GM12878 (cell line): ENCODE results near the gene RSPRY1. TPM values are rescaled to one million over a fixed set of nuclear protein-coding genes. Genes with fewer than 3 reads are reported as not detected.
"Not testable (repeated sequence)": the region's sequence is repeated elsewhere in the genome, so short reads cannot be mapped to it uniquely, and the experiment has no call there.

Source experiments
- ATAC-seq: fragments of 200-7000 bp; cut with Tn5 transposase; 3 replicates; pipeline ENCODE4 v1.9.1; 2020; ENCODE audit warnings: mild to moderate bottlenecking, moderate library complexity
- BruUV-seq: library from RNA; stranded (reverse); fragments of 400-500 nt; replicated peaks from 2 replicates; lab custom pipeline; 2021; lab: Mats Ljungman, UMichigan
- CTCF ChIA-PET: fragments of 300-600 bp; sonication (Branson Sonifier 250); formaldehyde crosslinking; extraction: SDS; loops from one replicate; lab custom pipeline; 2021; ENCODE audit warnings: inconsistent platforms; lab: Yijun Ruan, JAX
- POLR2A ChIA-PET: fragments of 350-600 bp; formaldehyde crosslinking; extraction: SDS; loops from one replicate; lab custom pipeline; 2021; ENCODE audit warnings: inconsistent platforms; lab: Charles Lee
- RAD21 ChIA-PET: fragments of 300-600 bp; sonication (Branson Sonifier 250); formaldehyde crosslinking; loops from one replicate; lab custom pipeline; 2023; ENCODE audit warnings: antibody characterized with exemption; ENCODE audit not compliant: unreplicated experiment; lab: Charles Lee
- SMC1A ChIA-PET: fragments of 300-600 bp; sonication (Branson Sonifier 250); formaldehyde crosslinking; loops from one replicate; lab custom pipeline; 2023; ENCODE audit not compliant: unreplicated experiment, uncharacterized antibody; lab: Charles Lee
- DNase-seq: peaks from one replicate; pipeline ENCODE4 v3.0.0-alpha.2; 2011; ENCODE audit warnings: low read depth, low spot score
- FAIRE-seq: peaks from 3 replicates; lab custom pipeline; 2011; peaks lifted over from hg19 to GRCh38; lab: Jason Lieb, UNC
- H2AFZ ChIP-seq: 2 replicates; pipeline ENCODE4 v1.6.0; 2011; ENCODE audit warnings: low read depth, low read length, control low read depth; ENCODE audit not compliant: control insufficient read depth
- H3K27ac ChIP-seq: 2 replicates; pipeline ENCODE4 v1.5.1; 2011; ENCODE audit warnings: control low read depth; ENCODE audit not compliant: control insufficient read depth, insufficient read depth
- H3K27me3 ChIP-seq, 2 experiments: replicated peaks in 1 of 2; 2 replicates each; pipeline versions ENCODE4 v1.6.0 to v1.6.1; 2011; ENCODE audit warnings: low read length in 1 of 2; ENCODE audit not compliant: control insufficient read depth in 2 of 2, insufficient read depth in 2 of 2
- H3K36me3 ChIP-seq, 2 experiments: 2 replicates each; pipeline ENCODE4 v1.5.1; 2011; ENCODE audit warnings: low read length in 1 of 2; ENCODE audit not compliant: control insufficient read depth in 2 of 2, insufficient read depth in 2 of 2
- H3K4me1 ChIP-seq: 2 replicates; pipeline ENCODE4 v1.6.1; 2011; ENCODE audit warnings: mild to moderate bottlenecking, low read length, moderate library complexity, mixed read lengths; ENCODE audit not compliant: control insufficient read depth, insufficient read depth
- H3K4me2 ChIP-seq: 2 replicates; pipeline ENCODE4 v1.6.0; 2011; ENCODE audit warnings: control low read depth; ENCODE audit not compliant: control insufficient read depth, insufficient read depth
- H3K4me3 ChIP-seq: fragments of 200-600 bp; sonication (generic); 2 replicates; pipeline ENCODE4 v1.5.1; 2016
- H3K79me2 ChIP-seq: 2 replicates; pipeline ENCODE4 v1.6.0; 2011; ENCODE audit warnings: low read length; ENCODE audit not compliant: control insufficient read depth, insufficient read depth
- H3K9ac ChIP-seq: 2 replicates; pipeline ENCODE4 v1.8.0; 2011; ENCODE audit warnings: low read length, control low read depth, mixed read lengths; ENCODE audit not compliant: control insufficient read depth, insufficient read depth
- H3K9me3 ChIP-seq: replicated peaks from 3 replicates; pipeline ENCODE4 v1.5.1; 2011; ENCODE audit warnings: mild to moderate bottlenecking, low read length; ENCODE audit not compliant: control insufficient read depth, insufficient read depth
- H4K20me1 ChIP-seq: 2 replicates; pipeline ENCODE4 v1.6.0; 2011; ENCODE audit not compliant: control insufficient read depth, insufficient read depth
- ATF7 ChIP-seq: fragments of 450-650 bp; IDR thresholded peaks from 2 replicates; pipeline ENCODE4 v1.6.1; 2016; ENCODE audit warnings: low read depth, mild to moderate bottlenecking
- BCL3 ChIP-seq: IDR thresholded peaks from 2 replicates; pipeline ENCODE4 v1.6.1; 2011; ENCODE audit warnings: borderline replicate concordance, low read depth, mild to moderate bottlenecking, moderate library complexity, low read length; ENCODE audit not compliant: insufficient read depth, poor library complexity, severe bottlenecking
- CBFB ChIP-seq: IDR thresholded peaks from 2 replicates; pipeline ENCODE4 v1.6.1; 2016; ENCODE audit warnings: antibody characterized with exemption, low read depth
- HDGF ChIP-seq: fragments of 450-650 bp; IDR thresholded peaks from 2 replicates; pipeline ENCODE4 v1.6.1; 2016; ENCODE audit warnings: antibody characterized with exemption
- IKZF2 ChIP-seq, 2 experiments: fragments of 450-650 bp; IDR thresholded peaks; 2 replicates each; pipeline ENCODE4 v1.6.1; 2017; ENCODE audit warnings: mild to moderate bottlenecking in 2 of 2, moderate library complexity in 2 of 2
- KDM1A ChIP-seq: fragments of 200-600 bp; sonication (generic); IDR thresholded peaks from 2 replicates; pipeline ENCODE4 v1.6.1; 2016; ENCODE audit warnings: borderline replicate concordance
- POLR2A ChIP-seq: IDR thresholded peaks from 2 replicates; pipeline ENCODE4 v1.6.1; 2011; ENCODE audit warnings: low read depth, mild to moderate bottlenecking, low read length
- RB1 ChIP-seq: fragments of 450-650 bp; formaldehyde crosslinking; IDR thresholded peaks from 2 replicates; pipeline ENCODE4 v1.6.1; 2017; ENCODE audit warnings: mild to moderate bottlenecking, borderline replicate concordance
- RELB ChIP-seq: fragments of 450-650 bp; IDR thresholded peaks from 2 replicates; pipeline ENCODE4 v1.6.1; 2017; ENCODE audit warnings: low read depth, mild to moderate bottlenecking, moderate library complexity
- SMC3 ChIP-seq: IDR thresholded peaks from 2 replicates; pipeline ENCODE4 v1.6.1; 2011; ENCODE audit warnings: low read length, improper control_type of control experiment, borderline replicate concordance
- SREBF1 ChIP-seq: IDR thresholded peaks from 2 replicates; pipeline ENCODE4 v1.6.1; 2012; ENCODE audit warnings: mild to moderate bottlenecking, low read length
- SUZ12 ChIP-seq: fragments of 200-600 bp; sonication (generic); IDR thresholded peaks from one replicate; pipeline ENCODE4 v1.6.1; 2018; ENCODE audit warnings: antibody characterized with exemption, mild to moderate bottlenecking; ENCODE audit not compliant: unreplicated experiment
- ZBED1 ChIP-seq: IDR thresholded peaks from 2 replicates; pipeline ENCODE4 v1.6.1; 2016; ENCODE audit warnings: borderline replicate concordance
- ZNF207 ChIP-seq: fragments of 450-650 bp; IDR thresholded peaks from 2 replicates; pipeline ENCODE4 v1.6.1; 2014; ENCODE audit warnings: antibody characterized with exemption, mild to moderate bottlenecking, borderline replicate concordance
- WGBS: methylation state at CpG from one replicate; pipeline ENCODE4 v1.1.6; 2016; ENCODE audit warnings: low lambda C conversion rate; ENCODE audit not compliant: insufficient replicate concordance, insufficient coverage; ENCODE audit errors: missing lambda C conversion rate; 5-methylcytosine and 5-hydroxymethylcytosine counted together
- in situ Hi-C: fragments of 300-500 bp; cut with MboI; formaldehyde crosslinking; loops from 9 replicates; pipeline ENCODE4 v1.14.3; 2018; ENCODE audit warnings: mixed read lengths
- intact Hi-C: fragments of 100-400 bp; cut with micrococcal nuclease; formaldehyde crosslinking; loops from one replicate; pipeline ENCODE4 v1.14.2; 2022; ENCODE audit not compliant: unreplicated experiment
- polyA plus RNA-seq, 11 experiments: library from polyadenylated mRNA; depleted of rRNA in 4 of 11; unstranded in 6 of 11; stranded (reverse) in 5 of 11; fragments of >200 nt; fragmentation: Nextera tagmentation in 4 of 11; fragmentation: Illumina TruSeq in 1 of 11; extraction: Ambion mirVana in 4 of 11; extraction: Trizol in 1 of 11; gene quantifications; 1 replicate in 1 of 11; 2 replicates in 10 of 11; pipeline versions ENCODE4 v1.2.1 to v1.2.3, GENCODE V29; 2011 to 2016; ENCODE audit warnings: inconsistent platforms in 2 of 11, missing spikeins in 2 of 11, low read depth in 1 of 11
- total RNA-seq, 4 experiments: library from RNA; depleted of rRNA in 3 of 4; stranded (reverse); fragments of >200 nt in 3 of 4; fragmentation: Illumina TruSeq in 1 of 4; extraction: Trizol in 1 of 4; gene quantifications; 2 replicates each; pipeline versions ENCODE4 v1.2.1 to v1.2.3, GENCODE V29; 2013 to 2021
- TF ChIP-seq, protein P1 (sequence below): IDR thresholded peaks from 2 replicates; pipeline ENCODE4 v1.6.1; 2011; ENCODE audit warnings: mild to moderate bottlenecking, low read depth, low read length, moderate library complexity; ENCODE audit not compliant: insufficient replicate concordance

Gene RSPRY1
- total and polyA plus RNA-seq, 10 of the 15 experiments (the other 5 are each of a cell fraction or from before 2014, with no cell fraction given), result 18.5 to 57.0 (median 41.2) TPM

- Histone ChIP-seq H3K79me2 (no peaks in the 10 kb centered on the region), H3K27me3 (no peaks in the 10 kb centered on the region), H3K9ac (no peak overlapping the region), H3K4me2 (no peak overlapping the region), H3K4me3 (no peak overlapping the region), H3K9me3 (no peaks in the 10 kb centered on the region), H4K20me1 (no peaks in the 10 kb centered on the region), H3K36me3 (no peaks in the 10 kb centered on the region), H2AFZ (no peak overlapping the region), H3K27ac (no peak overlapping the region), H3K4me1 (no peaks in the 10 kb centered on the region)
- in situ Hi-C loops (no loop called here), intact Hi-C loops (no loop called here)
- RAD21 ChIA-PET, result interaction anchor here (0.6 kb wide), 1 partner anchor 318 kb away, joined by 3 read pairs; no protein-coding TSS in a partner anchor
- DNase-seq (no peak), FAIRE-seq (no peak), ATAC-seq (no peak)
- TF ChIP-seq SMC3 (no peak), POLR2A (no peak), ZBED1 (no peak), IKZF2 (IDR thresholded peaks at IDR 0.05) (no peak), CBFB (no peak), RELB (no peak), HDGF (no peak), SUZ12 (no peak), BCL3 (no peak), ATF7 (no peak), ZNF207 (no peak), KDM1A (no peak), SREBF1 (no peak), RB1 (no peak)
- TF ChIP-seq, protein P1, sequence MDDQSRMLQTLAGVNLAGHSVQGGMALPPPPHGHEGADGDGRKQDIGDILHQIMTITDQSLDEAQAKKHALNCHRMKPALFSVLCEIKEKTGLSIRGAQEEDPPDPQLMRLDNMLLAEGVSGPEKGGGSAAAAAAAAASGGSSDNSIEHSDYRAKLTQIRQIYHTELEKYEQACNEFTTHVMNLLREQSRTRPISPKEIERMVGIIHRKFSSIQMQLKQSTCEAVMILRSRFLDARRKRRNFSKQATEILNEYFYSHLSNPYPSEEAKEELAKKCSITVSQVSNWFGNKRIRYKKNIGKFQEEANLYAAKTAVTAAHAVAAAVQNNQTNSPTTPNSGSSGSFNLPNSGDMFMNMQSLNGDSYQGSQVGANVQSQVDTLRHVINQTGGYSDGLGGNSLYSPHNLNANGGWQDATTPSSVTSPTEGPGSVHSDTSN, result no peak
- POLR2A ChIA-PET, result interaction anchor here (1.0 kb wide), 1 partner anchor 16 kb away, joined by 3 read pairs; no protein-coding TSS in a partner anchor
- CTCF ChIA-PET, result no interaction called here
- WGBS, result 51% methylated on average over 5 of the region's 5 CpGs
- SMC1A ChIA-PET, result no interaction called here
- no TSS peak for BruUV-seq
Observed at GRCh38 chr16:57273826-57274225, 87.7 kb downstream of the RSPRY1 start.

DNA sequence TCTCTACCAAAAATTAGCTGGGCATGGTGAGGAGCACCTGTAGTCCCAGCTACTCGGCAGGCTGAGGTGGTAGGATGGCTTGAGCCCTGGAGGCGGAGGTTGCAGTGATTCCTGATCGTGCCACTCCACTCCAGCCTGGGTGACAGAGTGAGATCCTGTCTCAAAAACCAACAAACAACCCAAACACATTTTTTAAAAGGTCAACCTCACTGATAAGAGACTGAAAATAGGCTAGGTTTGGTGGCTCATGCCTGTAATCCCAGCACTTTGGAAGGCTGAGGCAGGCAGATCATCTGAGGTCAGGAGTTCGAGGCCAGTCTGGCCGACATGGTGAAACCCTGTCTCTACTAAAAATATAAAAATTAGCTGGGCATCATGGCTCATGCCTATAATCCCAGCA lies 89.8 kb downstream of the RSPRY1 start:
- H3K4me2 ChIP-seq, H3K9ac ChIP-seq, intact Hi-C loops: not testable (repeated sequence)

More for the DNA sequence above, 89.8 kb downstream of the RSPRY1 start:
- FAIRE-seq, H3K79me2 ChIP-seq, H2AFZ ChIP-seq, ATAC-seq, H3K4me1 ChIP-seq, H4K20me1 ChIP-seq, DNase-seq, CTCF ChIA-PET, H3K27ac ChIP-seq, H3K4me3 ChIP-seq, H3K9me3 ChIP-seq, RAD21 ChIA-PET, H3K27me3 ChIP-seq, in situ Hi-C loops, BruUV-seq, H3K36me3 ChIP-seq: not testable (repeated sequence)
- SMC1A ChIA-PET, result interaction anchor here (0.6 to 1.0 kb wide), 2 partner anchors 30 to 1267 kb away, joined by 3 read pairs; no protein-coding TSS in a partner anchor
- POLR2A ChIA-PET, result interaction anchor here (0.7 kb wide), 2 partner anchors 35 to 91 kb away, joined by 4 to 6 read pairs; no protein-coding TSS in a partner anchor
- WGBS, result 47% methylated on average over 5 of the region's 5 CpGs
